ENCODE results near the gene TRAK1.

Gene TRAK1

GRCh38 chr3:42165211-42165610 is 74.1 kb downstream of the TRAK1 start:
- no peak overlapping the region for H3K4me3 ChIP-seq (ENCODE audit: low read length)

GRCh38 chr3:42166214-42166613 is 75.1 kb downstream of the TRAK1 start:
- H3K4me1 ChIP-seq (ENCODE audit: insufficient read depth, low read length): no peaks in the 10 kb centered on the region
- no peak overlapping the region for H2AFZ ChIP-seq (ENCODE audit: low read depth, low read length)
- H3K9me3 ChIP-seq (ENCODE audit: low read length): no peaks in the 10 kb centered on the region
- H3K4me3 ChIP-seq (ENCODE audit: low read length): no peak overlapping the region
- no peaks in the 10 kb centered on the region for H3K27me3 ChIP-seq (ENCODE audit: insufficient read depth, low read length)
- no peaks in the 10 kb centered on the region for H3K36me3 ChIP-seq (ENCODE audit: insufficient read depth, low read length)

More at GRCh38 chr3:42165211-42165610, 74.1 kb downstream of the TRAK1 start:
- no peaks in the 10 kb centered on the region for H3K27me3 ChIP-seq (ENCODE audit: insufficient read depth, low read length)
- no peak overlapping the region for H2AFZ ChIP-seq (ENCODE audit: low read depth, low read length)
- H3K9me3 ChIP-seq (ENCODE audit: low read length): no peaks in the 10 kb centered on the region
- no peaks in the 10 kb centered on the region for H3K36me3 ChIP-seq (ENCODE audit: insufficient read depth, low read length)
- no peaks in the 10 kb centered on the region for H3K4me1 ChIP-seq (ENCODE audit: insufficient read depth, low read length)

GRCh38 chr3:42166662-42167300 is 75.6 kb downstream of the TRAK1 start:
- no peaks in the 10 kb centered on the region for H3K9me3 ChIP-seq (ENCODE audit: low read length)
- H3K4me3 ChIP-seq (ENCODE audit: low read length): no peak overlapping the region
- H2AFZ ChIP-seq (ENCODE audit: low read depth, low read length): no peak overlapping the region
- no peaks in the 10 kb centered on the region for H3K27me3 ChIP-seq (ENCODE audit: insufficient read depth, low read length)
- H3K4me1 ChIP-seq (ENCODE audit: insufficient read depth, low read length): no peaks in the 10 kb centered on the region
- no peaks in the 10 kb centered on the region for H3K36me3 ChIP-seq (ENCODE audit: insufficient read depth, low read length)

GRCh38 chr3:42169579-42170120 is 78.5 kb downstream of the TRAK1 start:
- no peaks in the 10 kb centered on the region for H3K9me3 ChIP-seq (ENCODE audit: low read length)
- H2AFZ ChIP-seq (ENCODE audit: low read depth, low read length): no peak overlapping the region
- H3K4me3 ChIP-seq (ENCODE audit: low read length): no peak overlapping the region
- H3K4me1 ChIP-seq (ENCODE audit: insufficient read depth, low read length): no peaks in the 10 kb centered on the region
- no peaks in the 10 kb centered on the region for H3K27me3 ChIP-seq (ENCODE audit: insufficient read depth, low read length)
- no peaks in the 10 kb centered on the region for H3K36me3 ChIP-seq (ENCODE audit: insufficient read depth, low read length)

GRCh38 chr3:42172047-42172654 is 81.0 kb downstream of the TRAK1 start:
- Histone ChIP-seq H3K27me3 (ENCODE audit: insufficient read depth, low read length) (no peaks in the 10 kb centered on the region), H3K4me1 (ENCODE audit: insufficient read depth, low read length) (peaks cover 14% of the 10 kb centered on the region)

GRCh38 chr3:42173307-42173706 is 82.2 kb downstream of the TRAK1 start:
- H3K4me1 ChIP-seq (ENCODE audit: insufficient read depth, low read length): peaks cover 22% of the 10 kb centered on the region
- H3K4me3 ChIP-seq (ENCODE audit: low read length): no peak overlapping the region
- H3K27me3 ChIP-seq (ENCODE audit: insufficient read depth, low read length): no peaks in the 10 kb centered on the region
- H3K9me3 ChIP-seq (ENCODE audit: low read length): no peaks in the 10 kb centered on the region
- H3K36me3 ChIP-seq (ENCODE audit: insufficient read depth, low read length): peaks cover 4% of the 10 kb centered on the region
- H2AFZ ChIP-seq (ENCODE audit: low read depth, low read length): no peak overlapping the region

More at GRCh38 chr3:42172047-42172654, 81.0 kb downstream of the TRAK1 start:
- Histone ChIP-seq H3K36me3 (ENCODE audit: insufficient read depth, low read length) (no peaks in the 10 kb centered on the region), H3K4me3 (ENCODE audit: low read length) (no peak overlapping the region), H3K9me3 (ENCODE audit: low read length) (no peaks in the 10 kb centered on the region), H2AFZ (ENCODE audit: low read depth, low read length) (no peak overlapping the region)

GRCh38 chr3:42174679-42175385 is 83.7 kb downstream of the TRAK1 start:
- no peak overlapping the region for H3K4me3 ChIP-seq (ENCODE audit: low read length)
- H3K9me3 ChIP-seq (ENCODE audit: low read length): no peaks in the 10 kb centered on the region
- peaks cover 37% of the 10 kb centered on the region for H3K4me1 ChIP-seq (ENCODE audit: insufficient read depth, low read length)
- H3K36me3 ChIP-seq (ENCODE audit: insufficient read depth, low read length): peaks cover 4% of the 10 kb centered on the region
- no peak overlapping the region for H2AFZ ChIP-seq (ENCODE audit: low read depth, low read length)
- no peaks in the 10 kb centered on the region for H3K27me3 ChIP-seq (ENCODE audit: insufficient read depth, low read length)

GRCh38 chr3:42175386-42176240 is 84.5 kb downstream of the TRAK1 start:
- Histone ChIP-seq H3K4me3 (ENCODE audit: low read length) (no peak overlapping the region), H3K4me1 (ENCODE audit: insufficient read depth, low read length) (peaks cover 39% of the 10 kb centered on the region), H2AFZ (ENCODE audit: low read depth, low read length) (no peak overlapping the region), H3K9me3 (ENCODE audit: low read length) (no peaks in the 10 kb centered on the region), H3K27me3 (ENCODE audit: insufficient read depth, low read length) (no peaks in the 10 kb centered on the region), H3K36me3 (ENCODE audit: insufficient read depth, low read length) (peaks cover 4% of the 10 kb centered on the region)

GRCh38 chr3:42176242-42177034 is 85.3 kb downstream of the TRAK1 start:
- peaks cover 39% of the 10 kb centered on the region for H3K4me1 ChIP-seq (ENCODE audit: insufficient read depth, low read length)

GRCh38 chr3:42177068-42177800 is 86.1 kb downstream of the TRAK1 start:
- Histone ChIP-seq H3K36me3 (ENCODE audit: insufficient read depth, low read length) (peaks cover 4% of the 10 kb centered on the region), H2AFZ (ENCODE audit: low read depth, low read length) (no peak overlapping the region), H3K4me1 (ENCODE audit: insufficient read depth, low read length) (peaks cover 39% of the 10 kb centered on the region), H3K27me3 (ENCODE audit: insufficient read depth, low read length) (no peaks in the 10 kb centered on the region), H3K9me3 (ENCODE audit: low read length) (no peaks in the 10 kb centered on the region), H3K4me3 (ENCODE audit: low read length) (no peak overlapping the region)

More at GRCh38 chr3:42176242-42177034, 85.3 kb downstream of the TRAK1 start:
- Histone ChIP-seq H2AFZ (ENCODE audit: low read depth, low read length) (no peak overlapping the region), H3K36me3 (ENCODE audit: insufficient read depth, low read length) (peaks cover 4% of the 10 kb centered on the region), H3K4me3 (ENCODE audit: low read length) (no peak overlapping the region), H3K27me3 (ENCODE audit: insufficient read depth, low read length) (no peaks in the 10 kb centered on the region), H3K9me3 (ENCODE audit: low read length) (no peaks in the 10 kb centered on the region)

GRCh38 chr3:42177801-42178150 is 86.6 kb downstream of the TRAK1 start:
- Histone ChIP-seq H3K27me3 (ENCODE audit: insufficient read depth, low read length) (no peaks in the 10 kb centered on the region), H3K4me1 (ENCODE audit: insufficient read depth, low read length) (peaks cover 39% of the 10 kb centered on the region), H3K9me3 (ENCODE audit: low read length) (no peaks in the 10 kb centered on the region), H3K36me3 (ENCODE audit: insufficient read depth, low read length) (peaks cover 4% of the 10 kb centered on the region), H2AFZ (ENCODE audit: low read depth, low read length) (no peak overlapping the region), H3K4me3 (ENCODE audit: low read length) (no peak overlapping the region)
